ENCODE measurements around the gene MMADHC. TPM values are rescaled to one million over a fixed set of nuclear protein-coding genes. Genes with fewer than 3 reads are reported as not detected.

Gene MMADHC
- total RNA-seq = 70.9 TPM
- long read RNA-seq, transcript MMADHC-201 (8 exons, 1,436 nt) = major isoform, 49 of 58 reads
- long read RNA-seq, transcript MMADHC-203 (7 exons, 1,726 nt) = minor isoform, 5 of 58 reads
- long read RNA-seq, partial matches to known transcripts = 0 of 58 reads
- long read RNA-seq, other reads (novel, unspliced or antisense) = 4 of 58 reads

GRCh38 chr2:149587220-149587949, at the start of gene MMADHC:
Gene MMADHC, minus strand, starts transcription at chr2:149587775. Its CDS starts 678 bp downstream, at chr2:149587097.
- H3K27me3 ChIP-seq = no peaks in the 10 kb centered on the region
- H3K36me3 ChIP-seq = peaks cover 25% of the 10 kb centered on the region
- H3K4me3 ChIP-seq = peak within 1 kb of the TSS; percentile 78
- DNase-seq = peak; percentile 97
- ATAC-seq = peak; percentile 99
- TF ChIP-seq CTCF (IDR thresholded peaks at IDR 0.05) = no peak
- intact Hi-C loops (cut with DNase I) = no loop called here
- H3K4me1 ChIP-seq = peaks cover 23% of the 10 kb centered on the region
- peak within 1 kb of the TSS; percentile 98 for H3K27ac ChIP-seq
- no peaks in the 10 kb centered on the region for H3K9me3 ChIP-seq

GRCh38 chr2:149634103-149634502, 46.5 kb upstream of the MMADHC start:
- DNase-seq = no peak

GRCh38 chr2:149630445-149630844, 42.9 kb upstream of the MMADHC start:
- Histone ChIP-seq H3K27ac (no peak overlapping the region), H3K36me3 (no peaks in the 10 kb centered on the region), H3K27me3 (no peaks in the 10 kb centered on the region), H3K9me3 (no peaks in the 10 kb centered on the region), H3K4me1 (no peaks in the 10 kb centered on the region), H3K4me3 (no peak overlapping the region)
- ATAC-seq = no peak
- TF ChIP-seq CTCF (IDR thresholded peaks at IDR 0.05) = no peak
- intact Hi-C loops (cut with DNase I) = no loop called here
- DNase-seq = no peak

More at GRCh38 chr2:149634103-149634502, 46.5 kb upstream of the MMADHC start:
- no peak for TF ChIP-seq CTCF (IDR thresholded peaks at IDR 0.05)
- no peaks in the 10 kb centered on the region for H3K36me3 ChIP-seq
- no peaks in the 10 kb centered on the region for H3K4me1 ChIP-seq
- no peak overlapping the region for H3K4me3 ChIP-seq
- no peak overlapping the region for H3K27ac ChIP-seq
- ATAC-seq = no peak
- H3K27me3 ChIP-seq = no peaks in the 10 kb centered on the region
- no peaks in the 10 kb centered on the region for H3K9me3 ChIP-seq
- intact Hi-C loops (cut with DNase I) = no loop called here

GRCh38 chr2:149629026-149629425, 41.5 kb upstream of the MMADHC start:
- H3K27ac ChIP-seq = no peak overlapping the region
- H3K27me3 ChIP-seq = no peaks in the 10 kb centered on the region
- H3K36me3 ChIP-seq = no peaks in the 10 kb centered on the region
- intact Hi-C loops (cut with DNase I) = no loop called here
- H3K4me3 ChIP-seq = no peak overlapping the region
- H3K9me3 ChIP-seq = no peaks in the 10 kb centered on the region
- no peaks in the 10 kb centered on the region for H3K4me1 ChIP-seq
- ATAC-seq = no peak
- TF ChIP-seq CTCF (IDR thresholded peaks at IDR 0.05) = no peak
- DNase-seq = no peak

GRCh38 chr2:149627111-149627801, 39.7 kb upstream of the MMADHC start:
- intact Hi-C loops (cut with DNase I) = no loop called here
- no peak overlapping the region for H3K4me3 ChIP-seq
- no peak overlapping the region for H3K27ac ChIP-seq
- no peaks in the 10 kb centered on the region for H3K9me3 ChIP-seq
- H3K36me3 ChIP-seq = no peaks in the 10 kb centered on the region
- H3K4me1 ChIP-seq = no peaks in the 10 kb centered on the region
- DNase-seq (no peak), ATAC-seq (no peak)
- no peaks in the 10 kb centered on the region for H3K27me3 ChIP-seq
- no peak for TF ChIP-seq CTCF (IDR thresholded peaks at IDR 0.05)
